Stimulated activated CD4-positive, alpha-beta T cell treated with anti-CD3 and anti-CD28 coated beads, Interleukin-1b, Interleukin-23, amount 100 ng/mL, for 4 hours (primary cell): ENCODE measurements around the gene KRTAP29-1.
"Not testable (repeated sequence)": the region's sequence is repeated elsewhere in the genome, so short reads cannot be mapped to it uniquely, and the experiment has no call there.

Source experiments
- DNase-seq, 2 donors: peaks; one replicate each; pipeline ENCODE4 v3.0.0-alpha.2; 2020; ENCODE audit warnings: low read depth in 2 of 2

Gene KRTAP29-1

DNA sequence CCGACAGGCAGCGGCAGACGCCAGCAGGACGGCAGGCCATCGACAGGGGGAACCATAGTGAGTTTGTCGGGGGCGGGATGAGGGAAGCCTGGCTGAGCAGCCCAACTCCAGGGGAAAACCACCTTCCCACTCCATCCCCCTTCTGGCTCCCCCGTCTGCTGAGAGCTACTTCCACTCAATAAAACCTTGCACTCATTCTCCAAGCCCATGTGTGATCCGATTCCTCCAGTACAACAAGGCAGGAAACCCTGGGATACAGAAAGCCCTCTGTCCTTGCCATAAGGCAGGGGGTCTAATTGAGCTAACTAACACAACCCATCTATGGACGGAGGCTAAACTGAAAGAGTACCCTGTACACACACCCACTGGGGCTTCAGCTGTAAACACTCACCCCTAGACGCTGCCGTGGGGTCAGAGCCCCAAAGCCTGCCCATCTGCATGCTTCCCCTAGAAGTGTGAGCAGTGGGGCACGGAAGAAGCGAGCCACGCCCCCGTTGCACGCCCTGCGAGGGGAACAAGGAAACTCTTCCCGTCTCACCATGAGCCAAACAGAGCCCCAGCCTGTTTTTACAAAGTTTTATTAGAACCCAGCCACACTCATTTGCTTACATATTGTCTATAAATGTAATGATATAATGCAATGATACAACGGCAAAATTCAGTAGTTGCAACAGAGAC lies 4.1 kb downstream of the KRTAP29-1 start:
- DNase-seq: no peak

DNA sequence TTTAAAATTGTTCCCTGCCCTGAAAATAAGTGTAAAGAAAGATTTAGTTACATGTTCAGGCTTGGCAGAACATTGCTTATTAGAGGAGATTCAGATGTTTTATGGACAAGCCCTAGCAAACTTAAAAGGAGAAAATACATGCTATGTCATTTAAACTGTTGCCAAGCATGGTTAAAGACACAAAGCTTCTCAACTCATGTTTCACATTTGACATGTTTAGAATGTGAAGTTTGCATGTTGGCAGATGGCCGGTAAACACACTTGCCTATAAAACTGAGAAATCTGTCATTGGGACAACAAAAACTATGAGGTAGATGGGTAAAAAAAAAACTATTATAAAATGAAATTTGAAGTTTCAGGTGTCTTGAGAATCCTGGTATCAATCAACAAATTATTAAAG lies 5.8 kb downstream of the KRTAP29-1 start:
- no peak for DNase-seq

DNA sequence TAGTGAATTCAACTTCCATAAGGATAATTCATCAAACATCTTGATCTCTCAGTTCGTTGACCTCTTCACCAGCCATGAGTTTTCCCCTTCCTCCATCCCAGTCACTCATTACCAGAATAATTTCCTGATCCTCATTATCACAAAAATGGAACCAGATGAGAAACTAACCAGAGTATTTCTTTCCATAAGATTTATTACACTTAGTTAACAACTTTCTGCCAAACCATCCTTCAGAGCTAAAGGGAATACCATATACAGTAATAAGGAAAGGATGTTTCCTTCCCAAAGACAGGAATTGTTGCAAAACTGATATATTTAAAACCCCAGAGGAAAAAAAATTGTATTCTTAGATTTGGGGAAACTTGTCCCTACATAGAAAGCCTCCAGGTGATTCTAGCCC lies 8.6 kb downstream of the KRTAP29-1 start:
- DNase-seq: no peak

DNA sequence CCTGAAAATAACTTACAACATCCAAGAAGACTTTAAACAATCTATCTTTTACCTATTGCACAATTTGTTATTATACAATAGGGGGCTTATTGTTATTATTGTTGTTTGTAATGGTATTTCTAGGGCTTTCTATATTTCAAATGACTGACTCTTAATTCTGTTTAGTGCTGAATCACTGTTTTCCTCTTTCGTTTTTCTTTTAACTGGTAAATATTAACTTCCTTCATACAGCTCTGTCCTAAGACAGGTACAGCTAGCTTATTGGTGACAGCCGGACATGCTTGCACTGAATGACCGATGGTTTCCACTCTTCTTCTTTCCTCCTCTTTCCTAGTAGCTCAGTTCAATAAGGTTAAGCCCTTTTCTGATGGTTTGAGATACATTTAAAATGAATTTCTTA lies 15.6 kb downstream of the KRTAP29-1 start:
- no peak for DNase-seq

DNA sequence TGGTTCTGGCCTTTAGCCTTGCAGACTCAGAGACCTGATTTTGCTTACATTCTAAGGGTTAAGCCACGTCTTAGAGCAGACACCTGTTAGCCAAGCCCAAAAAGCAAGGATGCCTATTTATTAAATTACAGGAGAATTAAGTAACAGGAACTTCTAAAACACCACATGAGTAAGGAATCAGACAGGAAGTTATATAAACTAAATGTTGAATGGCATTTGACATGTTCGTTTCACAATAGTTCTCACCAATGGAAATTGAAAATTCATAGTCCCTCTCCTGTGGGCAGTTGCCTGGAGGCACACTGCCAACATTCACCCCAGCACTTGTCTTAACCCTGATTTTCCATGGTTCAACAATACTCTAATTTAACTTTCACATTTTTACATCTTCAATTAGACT lies 18.1 kb downstream of the KRTAP29-1 start:
- no peak for DNase-seq

DNA sequence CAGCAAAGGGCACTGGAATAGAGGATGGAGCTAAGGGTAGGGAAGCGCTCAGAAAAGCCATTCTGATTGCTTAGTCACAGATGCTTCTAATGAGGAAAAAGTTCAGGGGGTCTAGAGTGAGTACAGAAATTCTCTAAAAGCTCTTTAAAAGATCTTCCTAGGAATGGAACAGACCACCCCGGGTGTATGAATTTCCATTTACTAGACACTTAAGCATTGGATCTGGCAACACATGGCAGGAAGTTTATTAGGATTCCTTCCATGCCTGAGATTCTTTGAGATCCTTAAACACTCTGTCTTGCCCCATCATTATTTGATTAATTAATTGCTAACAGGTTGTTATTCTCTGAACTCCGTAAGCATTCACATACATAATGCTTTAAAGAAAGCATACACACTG lies 18.6 kb downstream of the KRTAP29-1 start:
- DNase-seq: no peak

DNA sequence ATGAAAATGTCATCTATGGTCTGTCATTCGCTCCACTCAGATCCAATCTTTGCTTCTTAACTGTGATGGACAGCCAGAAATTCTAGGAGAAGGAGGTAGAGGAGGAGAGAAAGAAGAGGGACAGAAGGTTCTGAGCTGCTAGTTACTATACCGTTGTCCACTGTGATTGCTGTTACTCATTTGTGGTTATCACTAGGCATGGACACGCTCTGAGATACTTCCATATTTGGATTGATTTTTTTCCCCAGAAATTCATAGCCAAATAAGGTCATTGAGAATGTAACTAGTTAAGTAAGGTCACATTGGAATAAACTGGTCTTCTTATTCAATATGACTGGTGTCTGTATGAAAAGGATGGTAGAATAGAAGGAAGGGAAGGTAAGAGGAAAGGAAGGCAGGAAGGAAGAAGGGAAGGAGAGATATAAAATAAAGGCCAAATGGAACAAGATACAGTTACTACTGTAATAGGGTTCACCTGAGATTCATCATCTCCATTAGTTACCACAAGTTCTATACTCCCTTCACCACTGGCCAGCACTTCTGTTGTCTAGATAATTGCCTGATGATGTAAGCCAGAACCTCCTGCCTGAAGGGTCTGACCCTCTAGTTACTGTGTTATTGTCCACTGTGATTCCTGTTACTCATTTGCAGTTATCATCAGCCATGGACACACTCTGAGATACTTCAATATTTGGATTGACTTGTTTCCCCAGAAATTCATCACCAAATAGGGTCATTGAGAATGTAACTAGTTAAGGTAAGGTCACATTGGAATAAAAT lies 24.3 kb downstream of the KRTAP29-1 start:
- no peak for DNase-seq

DNA sequence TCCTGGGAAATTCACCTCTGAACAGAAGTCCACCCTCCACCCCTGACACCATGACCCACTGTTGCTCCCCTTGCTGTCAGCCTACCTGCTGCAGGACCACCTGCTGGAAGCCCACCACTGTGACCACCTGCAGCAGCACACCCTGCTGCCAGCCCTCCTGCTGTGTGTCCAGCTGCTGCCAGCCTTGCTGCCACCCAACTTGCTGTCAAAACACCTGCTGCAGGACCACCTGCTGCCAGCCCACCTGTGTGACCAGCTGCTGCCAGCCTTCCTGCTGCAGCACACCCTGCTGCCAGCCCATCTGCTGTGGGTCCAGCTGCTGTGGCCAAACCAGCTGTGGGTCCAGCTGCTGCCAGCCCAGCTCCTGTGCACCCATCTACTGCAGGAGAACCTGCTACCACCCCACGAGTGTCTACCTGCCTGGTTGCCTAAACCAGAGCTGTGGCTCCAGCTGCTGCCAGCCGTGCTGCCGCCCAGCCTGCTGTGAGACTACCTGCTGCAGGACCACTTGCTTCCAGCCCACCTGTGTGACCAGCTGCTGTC lies 26.9 kb downstream of the KRTAP29-1 start, which contains the start of gene KRTAP9-7:
KRTAP9-7 (plus strand) TSS at position 51 of the 543 bp plus-strand sequence; CDS start at position 51, 0 bp downstream.
- DNase-seq: not testable (repeated sequence)

DNA sequence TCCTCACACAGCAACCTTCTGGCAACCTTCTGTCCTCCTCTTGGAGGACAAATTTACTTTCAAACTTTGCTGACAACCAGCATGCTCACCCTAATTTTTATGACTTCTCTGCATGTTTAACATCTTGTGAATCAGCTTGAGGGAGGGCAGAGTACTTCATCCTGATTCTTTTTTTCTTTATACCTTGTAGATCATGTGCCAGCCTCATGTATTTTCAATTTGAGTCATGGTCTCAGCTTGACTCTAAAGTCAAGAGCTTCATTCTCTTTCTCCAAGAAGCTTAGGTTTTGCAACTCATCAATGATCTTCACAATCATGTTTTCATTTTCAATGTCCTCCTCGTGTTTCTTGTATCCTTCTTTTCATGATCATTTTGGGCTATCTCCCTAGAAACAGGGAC lies 30.8 kb downstream of the KRTAP29-1 start:
- no peak for DNase-seq

DNA sequence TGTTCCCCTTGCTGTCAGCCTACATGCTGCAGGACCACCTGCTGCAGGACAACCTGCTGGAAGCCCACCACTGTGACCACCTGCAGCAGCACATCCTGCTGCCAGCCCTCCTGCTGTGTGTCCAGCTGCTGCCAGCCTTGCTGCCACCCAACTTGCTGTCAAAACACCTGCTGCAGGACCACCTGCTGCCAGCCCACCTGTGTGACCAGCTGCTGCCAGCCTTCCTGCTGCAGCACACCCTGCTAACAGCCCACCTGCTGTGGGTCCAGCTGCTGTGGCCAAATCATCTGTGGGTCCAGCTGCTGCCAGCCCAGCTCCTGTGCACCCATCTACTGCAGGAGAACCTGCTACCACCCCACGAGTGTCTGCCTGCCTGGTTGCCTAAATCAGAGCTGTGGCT lies 31.3 kb downstream of the KRTAP29-1 start:
- DNase-seq: not testable (repeated sequence)

DNA sequence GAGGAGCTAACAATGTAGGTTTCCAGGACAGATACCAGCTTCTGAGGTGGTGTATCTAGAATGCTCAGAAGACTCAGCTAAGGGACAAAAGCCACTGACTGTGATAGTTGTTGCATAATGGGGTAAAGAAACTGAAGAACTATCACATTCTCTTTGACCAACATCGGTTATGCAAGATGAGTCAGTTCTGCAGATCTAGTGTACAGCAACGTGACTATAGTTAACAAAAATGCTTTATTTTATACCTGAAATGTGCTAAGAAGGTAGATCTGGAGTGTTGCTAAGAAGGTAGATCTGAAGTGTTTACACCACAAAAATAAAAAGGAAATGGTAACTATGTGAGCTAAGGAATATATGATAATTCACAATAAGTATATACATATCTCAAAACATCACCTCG lies 34.9 kb downstream of the KRTAP29-1 start:
- no peak for DNase-seq

DNA sequence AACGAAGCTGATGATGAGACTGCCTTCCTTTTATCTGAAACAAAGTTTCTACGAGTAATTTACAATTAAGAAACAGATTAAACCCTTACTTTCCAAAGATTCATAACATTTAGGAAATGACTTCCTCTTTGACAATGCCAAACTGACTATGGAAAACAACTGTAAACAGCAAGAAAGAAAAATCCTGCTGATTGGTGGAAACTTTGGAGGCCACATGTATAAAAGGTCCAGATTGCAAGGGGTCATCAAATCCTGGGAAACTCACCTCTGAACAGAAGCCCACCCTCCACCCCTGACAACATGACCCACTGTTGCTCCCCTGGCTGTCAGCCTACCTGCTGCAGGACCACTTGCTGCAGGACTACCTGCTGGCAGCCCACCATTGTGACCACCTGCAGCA lies 37.6 kb downstream of the KRTAP29-1 start, which contains the start of gene KRTAP9-6:
KRTAP9-6 (plus strand) TSS at position 301 of the 400 bp plus-strand sequence; CDS start at position 301, 0 bp downstream.
- no peak for DNase-seq

DNA sequence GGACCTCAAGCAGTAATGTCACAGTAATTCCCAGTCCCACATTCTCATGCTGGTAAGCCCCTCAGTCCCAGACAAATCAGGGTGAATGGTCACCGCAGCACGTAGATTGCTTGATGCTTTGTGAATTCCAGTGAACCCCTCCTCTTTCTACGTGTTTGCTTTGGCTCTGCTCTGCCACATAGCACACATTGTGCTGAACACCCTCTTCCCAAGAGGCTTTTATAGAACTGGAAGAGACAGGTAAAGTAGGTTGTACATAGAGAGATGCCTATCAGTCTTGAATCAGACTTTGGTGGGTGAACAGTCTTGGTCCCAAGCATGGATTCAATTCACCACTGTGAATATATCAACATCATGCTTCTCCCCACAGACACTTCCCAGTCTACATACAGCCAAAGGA lies 38.1 kb downstream of the KRTAP29-1 start:
- no peak for DNase-seq

DNA sequence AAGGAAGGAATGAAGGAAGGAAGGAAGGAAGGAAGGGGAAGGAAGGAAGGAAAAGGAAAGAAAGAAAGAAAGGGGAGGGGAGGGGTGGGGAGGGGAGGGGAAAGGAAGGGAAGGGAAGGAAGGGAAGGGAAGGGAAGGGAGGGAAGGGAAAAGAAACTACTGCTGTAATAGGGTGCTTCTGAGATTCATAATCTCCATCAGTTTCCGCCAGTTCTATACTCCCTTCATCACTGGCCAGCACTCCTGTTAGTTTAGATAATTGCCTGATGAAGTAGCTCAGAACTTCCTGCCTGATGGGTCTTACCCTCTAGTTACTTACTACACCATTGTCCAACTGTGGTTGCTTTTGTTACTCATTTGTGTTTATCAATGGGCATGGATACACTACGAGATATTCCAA lies 39.4 kb downstream of the KRTAP29-1 start:
- no peak for DNase-seq

DNA sequence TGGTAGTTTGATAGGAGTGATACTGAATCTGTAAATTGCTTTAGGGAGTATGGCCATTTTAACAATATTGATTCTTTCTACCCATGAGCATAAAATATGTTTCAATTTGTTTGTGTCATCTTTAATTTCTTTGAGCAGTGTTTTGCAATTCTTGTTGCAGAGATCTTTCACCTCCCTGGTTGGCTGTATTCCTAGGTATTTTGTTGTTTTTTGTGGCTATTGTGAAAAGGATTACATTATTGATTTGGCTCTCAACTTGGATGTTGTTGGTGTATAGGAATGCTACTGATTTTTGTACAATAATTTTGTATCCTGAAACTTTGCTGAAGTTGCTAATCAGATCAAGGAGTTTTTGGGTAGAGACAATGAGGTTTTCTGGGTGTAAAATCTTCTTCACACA lies 44.2 kb downstream of the KRTAP29-1 start:
- DNase-seq: no peak

DNA sequence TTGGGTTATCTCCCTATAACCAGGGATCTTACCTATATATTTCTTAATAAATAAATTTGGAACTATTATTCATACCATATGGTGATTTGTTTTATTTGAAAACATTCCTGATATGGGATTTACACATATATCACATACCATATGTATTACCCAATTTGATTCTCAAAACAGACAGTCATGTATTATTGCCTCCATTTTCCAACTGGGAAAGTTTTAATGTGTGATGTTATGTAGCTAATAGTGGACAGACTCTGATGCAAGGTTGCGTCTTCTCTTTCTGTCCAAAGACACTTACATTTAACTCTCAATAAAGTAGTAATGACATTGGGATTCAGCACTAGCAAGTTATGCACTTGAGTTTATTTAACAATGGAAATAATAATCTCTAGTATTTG lies 46.4 kb downstream of the KRTAP29-1 start:
- no peak for DNase-seq

DNA sequence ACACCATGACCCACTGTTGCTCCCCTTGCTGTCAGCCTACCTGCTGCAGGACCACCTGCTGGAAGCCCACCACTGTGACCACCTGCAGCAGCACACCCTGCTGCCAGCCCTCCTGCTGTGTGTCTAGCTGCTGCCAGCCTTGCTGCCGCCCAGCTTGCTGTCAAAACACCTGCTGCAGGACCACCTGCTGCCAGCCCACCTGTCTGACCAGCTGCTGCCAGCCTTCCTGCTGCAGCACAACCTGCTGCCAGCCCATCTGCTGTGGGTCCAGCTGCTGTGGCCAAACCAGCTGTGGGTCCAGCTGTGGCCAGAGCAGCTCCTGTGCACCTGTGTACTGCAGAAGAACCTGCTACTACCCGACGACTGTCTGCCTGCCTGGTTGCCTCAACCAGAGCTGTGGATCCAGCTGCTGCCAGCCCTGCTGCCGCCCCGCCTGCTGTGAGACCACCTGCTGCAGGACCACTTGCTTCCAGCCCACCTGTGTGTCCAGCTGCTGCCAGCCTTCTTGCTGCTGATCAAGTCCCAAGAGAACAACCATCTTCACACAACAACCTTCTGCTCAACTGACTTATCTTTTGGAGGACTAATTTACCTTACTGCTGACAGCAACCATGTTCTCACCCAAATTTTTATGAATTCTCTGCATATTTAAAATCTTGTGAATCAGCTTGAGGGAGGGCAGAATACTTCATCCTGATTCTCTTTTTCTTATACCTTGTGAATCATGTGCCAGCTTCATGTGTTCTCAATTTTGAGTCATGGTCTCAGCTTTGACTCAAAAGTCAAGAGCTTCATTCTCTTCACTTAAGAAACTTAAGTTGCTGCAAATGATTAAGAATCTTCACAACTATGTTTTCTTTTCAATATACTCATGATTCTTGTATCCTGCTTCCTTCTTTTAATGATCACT lies 47.0 kb downstream of the KRTAP29-1 start, which contains the start of gene KRTAP9-9:
KRTAP9-9 (plus strand) TSS at position 4 of the 910 bp plus-strand sequence.
- not testable (repeated sequence) for DNase-seq

DNA sequence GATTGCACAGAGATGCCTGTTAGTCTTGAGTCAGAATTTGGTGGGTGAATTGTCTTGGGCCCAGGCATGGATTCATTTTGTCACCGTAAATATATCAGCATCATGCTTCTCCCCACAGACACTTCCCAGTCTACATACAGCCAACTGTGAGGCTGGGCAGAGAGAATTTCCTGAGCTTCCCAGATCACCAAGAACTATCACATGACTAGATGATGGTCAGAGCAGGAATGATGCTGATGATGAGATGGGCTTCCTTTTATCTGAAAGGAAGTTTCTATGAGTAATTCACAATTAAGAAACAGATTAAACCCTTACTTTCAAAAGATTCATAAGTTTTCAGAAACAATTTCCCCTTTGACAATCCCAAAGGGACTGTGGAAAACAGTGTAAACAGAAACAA lies 47.8 kb downstream of the KRTAP29-1 start:
- DNase-seq: no peak
